A549 treated with CpdA at 1 μM for 4 hours (cell line): ENCODE data around the gene DIPK1A. TPM values are rescaled to one million over a fixed set of nuclear protein-coding genes. Genes with fewer than 3 reads are reported as not detected.

Experiments used
- total RNA-seq: library from RNA; stranded (reverse); fragments of 200-300 nt; extraction: Qiagen RNA extraction; gene quantifications from 5 replicates; pipeline ENCODE4 v1.2.3, GENCODE V29; 2022; ENCODE audit warnings: low read depth

The DIPK1A gene
- 7.4 to 9.7 TPM (median 8.7 TPM) in 5 replicates for total RNA-seq

DNA sequence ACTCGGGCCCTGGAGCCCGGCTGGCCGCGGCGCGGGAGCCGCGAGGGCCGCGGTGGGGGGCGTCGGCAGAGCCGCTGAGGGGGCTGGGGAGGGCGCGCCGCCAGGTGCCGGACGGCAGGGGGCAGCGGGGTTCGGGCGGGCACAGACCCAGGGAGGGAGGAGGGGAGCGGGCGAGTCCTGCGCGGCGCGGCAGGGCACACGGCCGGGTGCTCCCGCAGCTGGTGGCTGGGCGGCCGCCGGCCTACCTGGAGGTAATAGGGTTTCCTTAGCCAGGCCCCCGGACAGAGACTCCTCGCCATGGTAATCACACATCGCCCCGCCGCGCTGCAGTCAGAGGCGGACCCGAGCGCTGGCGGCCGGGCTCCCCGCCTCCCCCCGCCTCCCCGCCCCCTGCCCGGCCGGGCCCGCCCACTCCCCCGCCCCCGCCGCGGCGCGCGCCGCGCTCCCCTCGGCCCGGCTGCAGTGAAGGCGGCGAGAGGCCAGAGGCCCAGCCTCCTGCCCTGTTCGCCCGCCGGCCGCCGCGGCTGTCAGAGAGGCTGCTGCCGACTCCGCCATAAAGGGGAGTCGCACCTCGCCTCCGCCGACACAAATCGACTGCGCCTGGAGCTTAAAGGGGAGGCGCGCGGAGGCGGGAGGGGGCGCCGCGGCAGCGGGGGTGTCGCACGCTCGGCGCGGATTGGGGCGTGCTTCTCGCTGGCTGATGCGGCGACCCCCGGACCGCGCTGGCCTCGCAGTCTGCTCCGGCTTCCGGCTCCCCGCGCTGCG, at the start of gene DIPK1A:
Gene DIPK1A (minus strand): TSS at position 332 of the 765 bp plus-strand sequence. CDS start 33 bp downstream, at position 299.

DNA sequence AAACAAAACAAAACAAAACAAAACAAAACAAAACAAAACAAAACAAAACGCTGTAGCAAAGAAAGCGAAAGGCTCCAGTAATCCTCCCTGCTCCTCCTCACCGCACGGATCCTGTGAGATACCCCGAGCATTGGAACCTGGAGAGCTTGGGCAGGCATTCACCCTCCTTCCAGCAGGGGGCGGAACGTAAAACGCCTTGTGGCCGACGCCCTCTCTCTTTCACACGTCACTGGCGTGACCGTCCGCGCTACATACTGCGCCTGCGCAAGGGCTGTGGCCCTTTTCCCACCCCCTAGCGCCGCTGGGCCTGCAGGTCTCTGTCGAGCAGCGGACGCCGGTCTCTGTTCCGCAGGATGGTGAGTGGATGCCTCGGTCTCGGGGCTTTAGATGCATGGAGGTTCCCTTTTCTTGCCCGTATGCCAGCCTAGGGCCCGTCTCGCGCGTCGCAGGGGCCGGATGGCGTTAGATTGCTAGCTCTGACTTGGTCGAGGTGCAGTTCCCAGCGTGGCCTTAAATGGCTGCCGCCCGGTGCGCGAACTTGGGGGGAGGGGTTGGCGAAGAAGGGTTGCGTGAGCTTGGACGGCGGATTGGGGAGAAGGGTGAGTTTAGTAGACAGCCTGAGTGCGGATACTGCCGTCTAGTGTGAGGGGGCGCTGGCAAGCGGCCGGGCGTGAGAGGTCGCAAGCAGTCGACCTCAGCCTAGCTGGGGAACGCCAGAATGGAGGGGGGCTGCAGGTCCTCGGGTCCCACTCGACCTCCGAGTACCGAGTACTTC, 129.3 kb downstream of the DIPK1A start, which contains the start of gene RPL5:
Gene RPL5 (plus strand): TSS at position 279 of the 775 bp plus-strand sequence. CDS start 75 bp downstream, at position 354.

Other genes starting within 250 kb of the DIPK1A start
- 4.7 to 11.3 TPM (median 5.3 TPM) in 5 replicates for gene EVI5, start 176.4 kb downstream of the DIPK1A start, total RNA-seq
- 1,130 to 1,225 TPM (median 1,169 TPM) in 5 replicates for gene RPL5, start 129.4 kb downstream of the DIPK1A start, total RNA-seq
- 9.4 to 20.3 TPM (median 12.3 TPM) in 5 replicates for gene MTF2, start 117.8 kb upstream of the DIPK1A start, total RNA-seq
- 29.4 to 36.8 TPM (median 33.0 TPM) in 5 replicates for gene TMED5, start 219.0 kb upstream of the DIPK1A start, total RNA-seq
- 4.6 to 7.6 TPM (median 6.9 TPM) in 5 replicates for gene CCDC18, start 219.3 kb upstream of the DIPK1A start, total RNA-seq